HG03135 (cell line): Measurements from ENCODE around the gene PSMA6.
"Not testable (repeated sequence)": the region's sequence is repeated elsewhere in the genome, so short reads cannot be mapped to it uniquely, and the experiment has no call there.

ENCODE experiments used
- ATAC-seq: cut with Tn5 transposase; IDR thresholded peaks from one replicate; pipeline ENCODE4 v1.9.1; 2021; ENCODE audit warnings: mild to moderate bottlenecking, moderate library complexity; ENCODE audit not compliant: unreplicated experiment

Gene PSMA6

DNA sequence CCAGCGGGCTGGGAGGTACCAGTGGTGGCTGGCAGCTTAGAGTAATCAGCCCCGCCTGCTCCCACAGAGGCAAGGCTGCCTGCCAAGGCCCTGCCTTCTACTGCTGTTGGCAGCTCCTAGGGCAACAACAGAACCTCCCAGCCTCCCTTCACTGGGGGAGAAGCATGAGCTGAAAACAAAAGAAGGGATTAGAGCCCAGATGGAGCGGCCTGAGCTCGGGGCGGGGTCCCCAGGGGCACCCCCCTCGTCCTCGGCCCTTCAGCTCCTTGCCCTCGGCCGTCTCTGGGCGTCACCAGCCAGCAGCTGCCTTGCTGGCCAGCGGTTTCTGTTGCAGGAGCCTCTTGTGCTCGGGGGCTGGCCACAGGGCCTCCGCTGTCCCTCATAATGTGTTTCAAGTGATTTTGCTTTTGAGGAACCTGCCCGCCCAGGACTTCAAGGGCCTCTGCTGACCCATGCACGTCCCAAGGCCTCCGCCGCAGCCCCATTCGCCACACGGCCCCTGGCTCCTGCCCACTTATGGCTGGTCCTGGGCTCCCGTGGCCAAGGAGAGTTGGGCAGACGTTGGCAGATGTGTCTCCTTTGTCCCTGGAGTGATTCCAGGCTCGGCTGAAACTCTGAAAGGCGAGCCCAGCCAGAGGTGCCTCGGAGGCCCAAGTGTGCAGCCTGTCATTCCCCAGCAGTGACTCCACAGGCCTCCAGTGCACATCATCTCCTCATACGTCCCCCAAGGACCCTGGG lies 49.7 kb downstream of the PSMA6 start:
- no peak for ATAC-seq

DNA sequence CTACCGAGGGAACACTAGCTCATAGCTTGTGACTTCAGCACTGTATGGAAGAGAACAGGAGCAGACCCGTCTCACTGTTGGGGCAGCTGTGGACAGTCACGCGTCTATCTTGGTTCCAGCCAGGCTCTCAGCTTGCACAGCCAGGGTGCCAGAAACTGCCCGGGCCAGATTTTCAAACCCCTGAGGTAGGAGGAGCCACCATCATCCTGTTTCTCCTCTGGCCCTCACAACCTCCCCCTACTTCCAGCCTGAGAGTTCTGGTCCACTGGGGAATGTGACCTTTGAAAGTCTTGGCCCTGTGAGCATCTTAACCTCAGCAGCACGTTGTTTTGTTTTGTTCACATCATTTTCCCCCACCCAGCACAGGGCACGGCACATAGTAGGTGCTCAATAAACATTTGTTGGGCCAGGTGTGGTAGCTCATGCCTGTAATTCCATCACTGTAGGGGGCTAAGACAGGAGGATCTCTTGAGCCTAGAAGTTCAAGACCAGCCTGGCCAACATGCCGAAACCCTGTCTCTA lies 50.4 kb downstream of the PSMA6 start:
- no peak for ATAC-seq

- no peak for ATAC-seq
These were observed 51.5 kb downstream of the PSMA6 start for GRCh38 chr14:35343702-35344101.

DNA sequence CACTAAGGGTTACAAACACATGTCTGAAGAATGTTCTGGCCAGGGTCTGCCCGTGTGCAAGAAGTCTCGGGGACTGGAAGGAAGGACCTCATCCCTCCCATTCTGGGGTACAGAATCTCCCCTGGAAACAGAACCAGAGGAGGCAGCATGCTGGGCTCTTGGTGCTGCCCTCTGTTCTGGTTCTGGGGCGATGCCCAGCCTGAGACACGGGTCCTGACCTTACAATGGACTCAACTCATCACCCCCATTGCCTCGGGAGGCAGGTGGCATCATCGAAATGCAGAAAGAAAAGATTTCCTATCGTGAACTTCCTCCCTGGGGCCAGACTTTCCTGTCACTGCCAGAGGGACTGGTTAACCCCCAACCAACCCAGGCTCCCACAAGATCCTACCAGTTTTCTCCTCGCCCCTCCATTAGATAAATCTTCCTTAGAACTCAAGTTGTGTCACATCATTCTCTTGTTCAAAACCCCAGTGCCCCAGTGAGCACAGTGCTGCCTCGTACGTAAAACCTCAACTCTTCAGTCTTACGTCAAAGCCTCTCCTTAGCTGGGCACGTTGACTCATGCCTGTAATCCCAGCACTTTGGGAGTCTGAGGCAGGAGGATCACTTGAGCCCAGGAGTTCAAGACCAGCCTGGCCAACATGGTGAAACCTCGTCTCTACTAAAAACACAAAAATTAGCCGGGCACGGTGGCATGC lies 52.1 kb downstream of the PSMA6 start:
- ATAC-seq, result no peak

DNA sequence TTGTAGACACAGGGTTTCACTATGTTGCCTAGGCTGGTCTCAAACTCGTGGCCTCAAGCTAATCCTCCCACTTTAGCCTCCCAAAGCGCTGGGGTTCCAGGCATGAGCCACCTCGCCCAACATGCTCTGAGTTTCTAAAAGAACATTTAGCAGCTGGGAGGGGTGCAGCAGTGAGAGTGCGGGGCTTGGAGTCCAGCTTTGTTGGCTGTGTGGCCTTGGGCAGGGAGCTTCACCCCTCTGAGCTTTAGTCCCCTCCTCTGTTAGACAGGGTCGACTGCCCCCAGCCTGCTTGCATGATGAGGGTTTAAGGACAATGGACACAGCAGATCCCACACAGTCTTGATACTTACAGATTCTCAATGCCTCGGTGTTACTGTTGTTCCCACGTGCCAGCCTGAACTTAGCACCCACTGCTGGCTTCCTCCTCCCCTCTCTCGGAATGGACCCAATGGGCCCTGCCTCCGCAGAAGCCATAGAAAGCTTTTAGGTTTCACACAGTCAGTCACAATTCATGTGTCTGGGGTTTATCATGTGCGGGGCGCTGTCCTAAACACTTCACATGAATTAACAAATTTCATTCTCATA lies 54.6 kb downstream of the PSMA6 start:
- no peak for ATAC-seq

- no peak for ATAC-seq
These were observed 55.3 kb downstream of the PSMA6 start for GRCh38 chr14:35347323-35348043.

DNA sequence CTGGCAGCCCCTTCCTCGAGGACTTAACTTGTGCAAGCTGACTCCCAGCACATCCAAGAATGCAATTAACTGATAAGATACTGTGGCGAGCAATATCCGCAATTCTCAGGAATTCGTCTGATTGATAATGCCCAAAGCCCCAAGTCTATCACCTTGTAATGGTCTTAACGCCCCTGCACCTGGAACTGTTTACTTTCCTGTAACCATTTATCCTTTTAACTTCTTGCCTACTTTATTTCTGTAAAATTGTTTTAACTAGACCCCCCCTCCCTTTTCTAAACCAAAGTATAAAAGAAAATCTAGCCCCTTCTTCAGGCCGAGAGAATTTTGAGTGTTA lies 55.8 kb downstream of the PSMA6 start:
- not testable (repeated sequence) for ATAC-seq

- ATAC-seq, result no peak
These were observed 57.5 kb downstream of the PSMA6 start for GRCh38 chr14:35349496-35350365.

DNA sequence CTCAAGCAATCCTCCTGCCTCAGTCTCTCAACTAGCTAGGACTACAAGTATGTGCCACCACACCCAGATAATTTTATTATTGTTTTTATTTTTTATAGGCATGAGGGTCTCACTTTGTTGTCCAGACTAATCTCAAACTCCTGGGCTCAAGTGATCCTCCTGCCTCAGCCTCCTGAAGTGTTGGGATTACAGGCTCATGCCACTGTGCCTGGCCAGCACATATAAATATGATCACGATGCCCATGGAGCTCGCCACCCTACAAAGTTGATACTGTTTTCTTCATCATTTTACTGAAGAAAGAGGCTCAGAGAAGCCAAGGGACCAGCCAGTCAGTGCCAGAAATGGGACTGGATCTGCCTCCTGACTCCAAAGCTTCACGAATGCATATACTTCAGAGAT lies 59.3 kb downstream of the PSMA6 start:
- ATAC-seq, result no peak

DNA sequence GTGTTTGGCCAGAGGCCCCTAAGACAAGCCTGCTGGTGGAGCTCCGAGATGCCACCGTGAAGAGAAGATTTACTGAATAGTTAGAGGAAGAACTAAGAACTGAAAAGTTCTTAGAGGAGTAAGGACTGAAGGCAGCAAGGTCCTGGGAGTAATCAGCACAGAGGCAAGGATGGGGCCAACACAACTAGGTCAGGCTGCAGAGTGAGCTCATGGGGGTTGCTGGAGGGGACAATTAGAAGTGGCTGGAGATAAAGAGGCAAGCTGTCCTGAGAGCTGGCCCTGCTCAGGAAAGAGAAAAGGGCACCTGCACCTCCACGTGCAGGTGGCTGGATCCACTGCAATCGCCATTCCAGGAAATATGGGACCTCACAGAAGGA lies 59.7 kb downstream of the PSMA6 start:
- no peak for ATAC-seq

DNA sequence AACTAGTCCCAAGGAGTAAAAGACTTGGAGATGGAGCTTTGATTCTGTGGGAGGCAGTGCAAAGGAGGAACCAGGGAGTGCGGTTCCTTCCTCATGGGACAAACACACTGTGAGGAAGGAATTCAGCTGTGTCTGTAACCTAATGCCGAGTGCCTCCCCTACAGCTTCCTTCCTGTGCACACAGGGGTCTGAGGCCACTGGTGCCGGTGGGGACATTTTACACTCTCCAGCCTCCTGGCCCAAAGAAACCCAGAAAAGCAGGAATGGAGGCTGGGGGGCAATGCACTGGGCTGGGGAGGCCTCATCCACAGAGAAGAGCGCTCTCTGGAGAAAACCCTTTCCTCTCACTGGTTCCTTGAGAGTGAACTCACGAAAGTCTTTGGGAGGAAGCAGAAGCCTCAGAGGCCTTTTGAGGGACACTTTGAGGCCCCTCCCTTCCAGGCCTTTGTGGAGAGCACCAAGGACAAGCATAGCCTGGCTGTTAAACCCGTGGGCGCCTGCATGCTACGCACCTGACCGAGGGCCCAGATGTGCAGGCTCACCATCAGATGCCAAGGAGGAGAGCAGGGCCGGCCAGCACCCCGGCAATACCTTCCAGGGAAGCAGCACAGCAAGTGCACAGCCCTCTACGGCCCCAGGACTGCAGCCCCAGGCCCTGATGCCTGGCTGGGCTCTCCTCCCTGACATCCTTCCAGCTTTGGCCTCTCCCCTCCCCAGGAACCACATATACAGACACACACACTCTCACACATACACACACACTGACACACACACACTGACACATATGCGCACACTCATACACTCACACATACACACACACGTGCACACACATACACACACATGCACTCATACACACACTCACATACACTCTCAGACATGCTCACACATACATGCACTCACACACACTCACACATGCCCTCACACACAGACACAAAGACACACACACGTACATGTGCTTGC lies 60.4 kb downstream of the PSMA6 start:
- ATAC-seq, result no peak

GRCh38 chr14:35353409-35354172 lies 61.4 kb downstream of the PSMA6 start:
- no peak for ATAC-seq

- ATAC-seq, result not testable (repeated sequence)
These were observed 63.1 kb downstream of the PSMA6 start for GRCh38 chr14:35355235-35355634.

- ATAC-seq, result no peak
These were observed 64.0 kb downstream of the PSMA6 start for GRCh38 chr14:35355981-35356841.

DNA sequence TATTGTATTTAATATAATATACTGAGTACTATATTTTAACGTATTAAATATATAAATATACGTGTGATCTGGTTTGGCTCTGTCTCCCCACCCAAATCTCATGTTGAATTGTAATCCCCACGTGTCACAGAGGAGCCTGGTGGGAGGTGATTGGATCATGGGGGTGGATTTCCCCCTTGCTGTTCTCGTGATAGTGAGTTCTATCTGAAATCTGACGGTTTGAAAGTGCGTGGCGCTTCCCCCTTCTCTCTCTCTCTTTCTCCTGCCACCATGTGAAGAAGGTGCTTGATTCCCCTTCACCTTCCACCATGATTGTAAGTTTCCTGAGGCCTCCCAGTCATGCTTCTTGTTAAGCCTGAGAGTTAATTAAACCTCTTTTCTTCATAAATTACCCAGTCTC lies 67.5 kb downstream of the PSMA6 start:
- ATAC-seq, result not testable (repeated sequence)

DNA sequence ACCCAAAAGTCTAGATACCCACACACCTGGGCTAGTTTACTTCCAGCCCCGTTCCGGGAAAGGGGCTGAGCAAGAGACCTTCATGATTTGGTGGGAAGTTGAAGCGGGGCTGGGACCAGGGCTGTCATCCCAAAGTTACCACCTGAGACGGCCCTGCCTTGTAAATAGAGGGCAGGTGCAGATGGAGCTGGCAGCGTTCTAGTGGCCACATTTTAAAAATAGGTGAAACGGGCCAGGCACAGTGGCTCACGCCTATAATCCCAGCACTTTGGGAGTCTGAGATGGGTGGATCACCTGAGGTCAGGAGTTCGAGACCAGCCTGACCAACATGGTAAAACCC lies 68.9 kb downstream of the PSMA6 start:
- no peak for ATAC-seq

- ATAC-seq, result no peak
These were observed 70.3 kb downstream of the PSMA6 start for GRCh38 chr14:35362450-35362849.

DNA sequence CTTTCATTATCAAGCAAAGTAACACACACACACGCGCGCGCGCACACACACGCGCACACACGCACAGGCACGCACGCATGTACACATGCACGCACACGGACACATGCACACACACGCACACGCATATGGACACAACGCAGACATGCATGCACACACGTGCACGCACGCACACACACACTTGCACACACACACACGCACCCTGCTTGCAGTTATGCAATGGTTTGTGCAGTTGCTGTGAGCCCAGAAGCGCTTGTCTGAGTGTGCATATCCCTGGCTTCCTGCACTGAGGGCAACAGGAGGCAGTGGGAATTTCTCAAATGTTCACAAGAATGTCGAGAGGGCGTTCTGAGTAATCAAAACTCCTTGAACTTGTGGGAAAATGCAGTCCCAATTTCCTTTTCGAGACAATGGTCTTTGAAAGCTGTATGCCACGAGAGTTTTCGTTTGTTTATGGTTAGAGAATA lies 70.8 kb downstream of the PSMA6 start:
- no peak for ATAC-seq
